NK-92 (cell line): Measurements from ENCODE around the gene MACF1.
"Not testable (repeated sequence)": the region's sequence is repeated elsewhere in the genome, so short reads cannot be mapped to it uniquely, and the experiment has no call there.

Source experiments
- DNase-seq: peaks from one replicate; lab custom pipeline; 2025; ENCODE audit not compliant: unreplicated experiment; lab: John Stamatoyannopoulos, UW

The MACF1 gene

DNA sequence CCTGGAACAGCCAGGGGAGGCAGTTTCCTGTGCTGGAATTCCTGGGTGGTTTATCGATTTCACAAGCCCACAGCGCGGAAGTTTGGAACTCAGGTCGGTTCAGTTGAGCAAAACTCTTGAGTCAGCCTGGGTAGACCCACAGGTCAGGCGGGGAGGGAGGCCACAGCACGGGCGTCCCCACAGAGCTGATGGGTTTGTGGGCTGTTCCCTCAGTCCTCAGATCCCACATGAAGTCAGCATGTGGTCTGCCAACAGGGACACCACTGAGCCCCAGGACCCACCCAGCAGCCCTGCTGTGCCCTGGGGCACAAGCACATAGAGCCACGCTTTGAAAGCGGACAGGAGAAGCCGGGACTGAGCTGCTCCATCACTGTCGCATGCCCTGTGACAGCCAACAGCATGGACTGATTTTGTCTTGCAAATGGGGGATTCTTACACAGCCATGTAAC is 304.4 kb downstream of the MACF1 start:
- DNase-seq: no peak

DNA sequence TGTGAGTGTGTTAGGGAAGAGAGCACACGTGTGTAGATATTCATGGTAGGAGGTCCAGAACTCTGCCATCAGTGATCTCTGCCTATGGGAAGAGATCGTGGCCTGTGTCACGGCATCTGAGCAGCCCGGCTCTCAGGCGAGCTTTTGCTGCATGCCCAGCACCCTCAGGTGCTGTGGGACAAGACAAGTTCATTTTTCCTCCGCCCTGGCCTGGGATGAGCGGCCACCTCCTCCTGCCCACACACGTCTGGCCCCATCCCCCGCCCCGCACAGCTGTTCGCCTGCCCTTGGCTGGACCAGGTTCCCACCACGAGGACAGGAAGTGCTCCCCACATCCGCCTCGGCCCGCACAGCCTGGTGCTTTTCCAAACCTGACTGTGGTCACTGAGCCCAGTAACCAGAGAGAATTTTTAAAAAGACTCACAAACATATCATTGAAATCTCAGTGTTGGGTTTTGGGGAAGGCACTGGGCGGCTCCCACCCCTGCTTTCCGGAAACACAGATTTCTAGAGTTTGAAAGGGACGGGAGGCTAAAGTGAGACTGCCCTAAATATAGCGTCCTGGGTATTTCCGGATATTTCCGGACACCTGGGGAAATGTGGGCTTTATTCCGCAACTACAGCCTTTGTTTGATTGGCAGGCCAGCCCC is 305.0 kb downstream of the MACF1 start:
- DNase-seq: no peak

DNA sequence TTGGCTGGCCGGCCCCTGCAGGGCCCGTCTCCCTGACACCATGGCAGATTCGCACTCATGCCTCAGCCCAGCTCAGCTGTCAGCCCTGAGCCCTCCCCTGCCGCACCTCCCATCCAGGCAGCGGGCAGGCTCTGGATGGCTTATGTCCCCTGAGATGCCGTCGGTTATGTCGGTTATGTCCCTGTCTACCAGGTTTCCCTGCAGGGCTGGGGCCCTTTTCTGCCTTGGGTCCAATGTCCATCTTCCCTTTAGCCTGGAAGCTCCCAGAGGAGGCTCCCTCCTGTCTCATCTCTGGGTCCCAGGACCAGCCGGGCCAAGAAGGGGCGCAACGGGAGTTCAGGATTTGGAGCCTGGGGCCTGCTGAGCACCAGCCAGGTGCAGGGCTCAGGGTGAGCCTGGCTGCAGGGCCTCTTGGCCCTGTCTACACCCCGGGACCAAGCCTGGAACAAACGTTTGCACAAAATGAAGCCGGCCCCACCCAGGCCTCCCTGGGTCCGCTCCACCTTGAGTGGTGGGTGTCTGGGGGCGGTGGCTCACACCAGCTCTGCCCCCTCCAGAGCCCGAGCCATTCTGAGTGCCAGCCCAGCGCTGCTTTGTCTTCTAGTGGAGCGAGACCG is 306.2 kb downstream of the MACF1 start:
- DNase-seq: not testable (repeated sequence)

DNA sequence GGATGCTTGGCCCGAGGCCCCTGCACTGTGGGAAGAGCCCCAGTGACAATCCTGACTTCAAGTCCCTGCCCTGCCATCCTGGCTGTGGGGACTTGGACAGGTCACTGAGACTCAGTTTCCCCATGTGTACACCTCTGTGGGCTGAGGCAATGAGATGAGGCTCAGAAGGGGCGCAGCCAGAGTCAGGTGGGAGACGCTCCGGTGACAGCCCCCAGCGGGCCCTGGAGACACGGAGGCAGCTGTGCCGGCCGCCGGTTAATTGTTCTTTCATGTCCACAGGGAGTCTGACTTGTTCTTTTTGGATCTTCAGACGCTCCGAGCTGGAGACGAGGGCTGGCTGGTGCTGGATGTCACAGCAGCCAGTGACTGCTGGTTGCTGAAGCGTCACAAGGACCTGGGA is 307.0 kb downstream of the MACF1 start:
- not testable (repeated sequence) for DNase-seq

DNA sequence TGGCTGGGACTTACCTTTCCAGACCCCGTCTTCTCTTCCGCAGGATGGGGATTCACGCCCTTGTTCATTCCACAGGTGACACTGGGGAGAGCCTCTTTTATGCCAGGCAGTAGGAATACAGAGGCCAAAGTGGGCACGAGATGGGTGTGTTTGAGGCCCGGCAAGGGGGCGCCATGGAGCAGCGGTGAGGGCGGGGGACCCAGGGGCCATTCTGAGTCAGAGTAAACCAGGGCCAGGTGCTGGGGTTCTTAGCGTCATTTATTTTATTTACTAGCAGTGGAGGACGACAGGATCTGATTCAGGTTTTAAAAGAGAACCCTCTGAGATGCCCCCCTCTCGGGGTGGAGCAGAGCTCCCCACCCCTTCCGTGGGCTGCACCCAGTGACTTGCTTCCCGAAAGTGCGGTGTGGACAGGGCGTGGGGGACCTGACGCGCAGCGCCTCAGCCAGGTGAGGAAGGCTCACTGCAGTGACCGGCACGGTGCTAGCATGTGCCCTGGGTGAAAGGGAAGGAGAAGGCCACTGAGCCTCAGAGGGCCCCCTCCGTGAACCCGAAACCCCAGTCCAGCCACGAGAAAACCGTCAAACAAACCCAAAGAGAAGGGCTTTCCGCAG is 307.8 kb downstream of the MACF1 start:
- DNase-seq: not testable (repeated sequence)

DNA sequence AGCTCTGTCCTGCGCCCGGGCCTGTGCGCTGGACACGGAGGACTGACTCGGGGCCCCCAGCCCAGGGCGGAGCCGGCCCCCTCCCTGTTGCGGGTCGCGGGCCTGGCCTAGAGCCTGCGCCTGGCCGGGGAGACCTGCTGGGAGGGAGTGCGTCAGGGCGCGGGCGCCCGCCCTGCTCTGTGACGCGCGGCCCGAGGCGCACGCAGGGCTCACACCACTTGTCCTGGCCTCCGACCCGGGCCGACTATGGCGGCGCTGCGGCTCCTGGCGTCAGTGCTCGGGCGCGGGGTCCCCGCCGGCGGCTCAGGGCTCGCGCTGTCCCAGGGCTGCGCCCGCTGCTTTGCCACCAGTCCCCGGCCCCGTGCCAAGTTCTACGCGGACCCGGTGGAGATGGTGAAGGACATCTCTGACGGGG is 310.2 kb downstream of the MACF1 start:
- not testable (repeated sequence) for DNase-seq

DNA sequence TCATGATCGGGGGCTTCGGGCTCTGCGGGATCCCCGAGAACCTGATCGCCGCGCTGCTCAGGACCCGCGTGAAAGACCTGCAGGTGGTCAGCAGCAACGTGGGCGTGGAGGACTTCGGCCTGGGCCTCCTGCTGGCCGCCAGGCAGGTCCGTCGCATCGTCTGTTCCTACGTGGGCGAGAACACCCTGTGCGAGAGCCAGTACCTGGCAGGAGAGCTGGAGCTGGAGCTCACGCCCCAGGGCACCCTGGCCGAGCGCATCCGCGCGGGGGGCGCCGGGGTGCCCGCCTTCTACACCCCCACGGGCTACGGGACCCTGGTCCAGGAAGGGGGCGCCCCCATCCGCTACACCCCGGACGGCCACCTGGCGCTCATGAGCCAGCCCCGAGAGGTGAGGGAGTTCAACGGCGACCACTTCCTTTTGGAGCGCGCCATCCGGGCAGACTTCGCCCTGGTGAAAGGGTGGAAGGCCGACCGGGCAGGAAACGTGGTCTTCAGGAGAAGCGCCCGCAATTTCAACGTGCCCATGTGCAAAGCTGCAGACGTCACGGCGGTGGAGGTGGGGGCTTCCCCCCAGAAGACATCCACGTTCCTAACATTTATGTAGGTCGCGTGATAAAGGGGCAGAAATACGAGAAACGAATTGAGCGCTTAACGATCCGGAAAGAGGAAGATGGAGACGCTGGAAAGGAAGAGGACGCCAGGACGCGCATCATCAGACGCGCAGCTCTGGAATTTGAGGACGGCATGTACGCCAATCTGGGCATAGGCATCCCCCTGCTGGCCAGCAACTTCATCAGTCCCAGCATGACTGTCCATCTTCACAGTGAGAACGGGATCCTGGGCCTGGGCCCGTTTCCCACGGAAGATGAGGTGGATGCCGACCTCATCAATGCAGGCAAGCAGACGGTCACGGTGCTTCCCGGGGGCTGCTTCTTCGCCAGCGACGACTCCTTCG is 310.9 kb downstream of the MACF1 start:
- DNase-seq: not testable (repeated sequence)

GRCh38 chr1:39516841-39517240 is 312.3 kb downstream of the MACF1 start:
- DNase-seq: not testable (repeated sequence)

GRCh38 chr1:39517936-39518335 is 313.4 kb downstream of the MACF1 start:
- not testable (repeated sequence) for DNase-seq

GRCh38 chr1:39519376-39519775 is 314.9 kb downstream of the MACF1 start:
- DNase-seq: not testable (repeated sequence)

- DNase-seq: not testable (repeated sequence)
Measured at GRCh38 chr1:39522221-39522620, 317.7 kb downstream of the MACF1 start.

GRCh38 chr1:39522661-39523567 is 318.4 kb downstream of the MACF1 start:
- DNase-seq: no peak

DNA sequence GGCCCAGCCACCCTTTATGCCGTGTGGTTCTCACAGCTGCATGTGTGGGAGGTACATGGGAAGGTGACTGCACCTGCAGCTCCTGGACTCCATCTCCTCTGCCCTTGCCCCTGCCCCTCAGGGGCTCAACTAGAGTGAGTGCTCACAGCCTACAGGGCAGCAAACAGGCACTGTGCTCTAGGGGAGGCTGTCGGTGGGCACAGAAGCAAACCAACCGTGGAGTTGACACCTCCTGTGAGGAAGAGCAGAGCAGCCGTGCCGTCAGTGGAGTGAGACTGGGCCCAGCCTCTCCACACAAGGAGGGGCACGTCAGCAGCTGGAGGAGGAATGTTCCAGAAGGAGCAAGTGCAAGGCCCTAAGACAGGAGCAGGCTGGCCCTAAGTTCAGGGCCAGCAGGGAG is 319.7 kb downstream of the MACF1 start:
- DNase-seq: no peak

DNA sequence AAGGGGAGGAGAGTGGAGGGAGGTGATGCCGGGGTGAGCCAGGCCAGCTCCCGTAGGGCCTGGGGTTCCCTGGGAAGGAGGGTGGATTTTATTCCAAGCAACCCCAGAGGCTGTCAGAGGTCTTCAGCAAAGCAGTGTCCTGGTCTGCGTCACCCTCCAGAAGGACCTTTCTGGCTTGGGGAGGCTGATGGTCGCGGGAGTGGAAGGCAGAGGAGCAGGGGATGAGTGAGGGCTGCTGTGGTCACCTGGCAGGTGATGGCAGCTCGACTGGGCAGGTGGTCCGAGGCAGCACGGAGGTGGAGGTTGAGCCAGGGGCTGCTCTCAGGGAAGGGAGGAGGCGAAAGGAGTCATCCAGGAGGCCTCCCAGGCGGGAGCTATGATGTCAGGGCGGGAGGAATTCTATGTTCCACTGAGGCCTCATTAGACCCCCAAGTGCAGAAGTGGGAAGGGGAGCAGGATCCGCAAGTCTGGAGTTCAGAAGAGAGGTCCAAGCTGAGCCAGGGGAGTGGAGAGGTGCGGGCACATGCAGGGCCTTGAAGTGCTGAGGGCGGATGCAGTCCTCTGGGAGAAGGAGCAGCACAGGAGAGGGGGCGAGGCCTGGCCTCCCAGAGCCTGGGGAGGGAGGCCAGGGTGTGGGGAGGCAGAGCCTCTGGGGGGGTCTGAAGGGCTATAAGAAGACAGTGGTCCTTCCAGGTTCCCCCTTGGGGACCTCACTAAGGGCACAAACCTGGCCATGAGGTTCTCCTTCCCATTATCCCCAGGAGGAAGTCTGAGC is 320.3 kb downstream of the MACF1 start:
- DNase-seq: no peak

GRCh38 chr1:39525366-39526165 is 321.1 kb downstream of the MACF1 start:
- peak; percentile 29 for DNase-seq

GRCh38 chr1:39526466-39527189 is 322.1 kb downstream of the MACF1 start:
- no peak for DNase-seq

DNA sequence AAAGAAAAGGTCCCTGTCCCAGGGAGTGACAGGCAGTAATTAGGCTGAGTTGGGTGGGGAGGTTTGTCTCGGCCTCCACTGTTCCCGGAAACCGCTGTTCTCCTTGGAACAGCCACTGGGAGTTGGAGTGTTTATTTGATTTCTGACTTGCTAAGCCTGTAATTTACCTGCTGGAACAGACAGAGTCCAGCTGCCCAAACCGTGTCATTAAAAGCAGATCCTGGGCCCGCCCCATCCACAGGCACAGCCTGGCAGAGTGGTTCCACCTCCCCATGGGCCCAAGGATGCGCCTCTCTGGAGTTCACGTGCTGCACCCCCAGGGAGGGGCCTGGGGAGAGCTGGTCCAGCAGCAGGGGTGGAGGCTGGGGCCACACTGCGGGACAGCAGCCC is 322.7 kb downstream of the MACF1 start:
- not testable (repeated sequence) for DNase-seq

DNA sequence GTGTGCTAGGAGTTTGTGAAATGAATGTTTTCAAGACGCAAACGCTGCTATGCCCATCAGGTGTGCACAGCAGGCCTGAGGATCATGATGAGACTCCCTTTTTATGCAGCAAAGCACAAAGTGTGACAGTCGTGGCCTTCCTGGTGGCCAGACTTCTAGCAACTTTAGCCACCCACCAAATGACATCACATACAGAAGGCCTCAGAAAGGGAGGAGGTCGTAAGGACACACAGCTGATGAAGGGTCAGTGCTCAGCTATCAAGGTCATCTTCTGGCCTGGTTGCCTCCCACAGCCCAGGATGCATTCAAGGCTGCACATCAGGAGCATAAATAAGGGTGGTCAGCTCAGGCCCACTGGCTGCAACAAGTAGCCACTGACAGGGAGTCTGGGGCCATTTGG is 323.6 kb downstream of the MACF1 start:
- no peak for DNase-seq
